Cardiac muscle cell (in vitro differentiated cells and primary cell): ENCODE measurements around the gene RASSF8. TPM values are rescaled to one million over a fixed set of nuclear protein-coding genes. Genes with fewer than 3 reads are reported as not detected.
A peak's percentile ranks its signal among the peaks of the same experiment; 100 is the strongest.

Source experiments
- DNase-seq, 2 donors: peaks; one replicate each; pipeline versions ENCODE4 v3.0.0 to v3.0.0-alpha.2; 2010 to 2017; ENCODE audit warnings: low read depth in 1 of 2, low spot score in 1 of 2
- H3K27ac ChIP-seq: fragments of 200-600 bp; sonication (generic); 2 replicates; pipeline ENCODE4 v1.5.1; 2016
- H3K27me3 ChIP-seq: fragments of 200-600 bp; sonication (generic); 2 replicates; pipeline ENCODE4 v1.6.0; 2016; ENCODE audit warnings: control low read depth
- H3K36me3 ChIP-seq: fragments of 200-600 bp; sonication (generic); 2 replicates; pipeline ENCODE4 v1.5.1; 2016; ENCODE audit warnings: control low read depth
- H3K4me1 ChIP-seq: fragments of 200-600 bp; sonication (generic); 2 replicates; pipeline ENCODE4 v1.8.1; 2017; ENCODE audit warnings: low read depth, mild to moderate bottlenecking, mixed run types
- H3K4me3 ChIP-seq: fragments of 200-600 bp; sonication (generic); 2 replicates; pipeline ENCODE4 v1.5.1; 2016; ENCODE audit warnings: mild to moderate bottlenecking
- H3K9me3 ChIP-seq: fragments of 200-600 bp; sonication (generic); 2 replicates; pipeline ENCODE4 v1.5.1; 2017; ENCODE audit warnings: low read depth, mild to moderate bottlenecking, control low read depth
- polyA plus RNA-seq: library from polyadenylated mRNA; unstranded; fragments of >200 nt; fragmentation: Nextera tagmentation; extraction: Ambion mirVana; gene quantifications from 2 replicates; pipeline ENCODE4 v1.2.1, GENCODE V29; 2016
- total RNA-seq: library from RNA; depleted of rRNA; stranded (reverse); fragments of >200 nt; gene quantifications from 2 replicates; pipeline ENCODE4 v1.2.3, GENCODE V29; 2016
- TF ChIP-seq, protein P1 (sequence below): IDR thresholded peaks from 2 replicates; pipeline ENCODE4 v1.5.1; 2012; ENCODE audit warnings: low read depth, mild to moderate bottlenecking, low read length

The RASSF8 gene
- total and polyA plus RNA-seq, 2 experiments from 2014 or later = 25.2 to 56.4 TPM

DNA sequence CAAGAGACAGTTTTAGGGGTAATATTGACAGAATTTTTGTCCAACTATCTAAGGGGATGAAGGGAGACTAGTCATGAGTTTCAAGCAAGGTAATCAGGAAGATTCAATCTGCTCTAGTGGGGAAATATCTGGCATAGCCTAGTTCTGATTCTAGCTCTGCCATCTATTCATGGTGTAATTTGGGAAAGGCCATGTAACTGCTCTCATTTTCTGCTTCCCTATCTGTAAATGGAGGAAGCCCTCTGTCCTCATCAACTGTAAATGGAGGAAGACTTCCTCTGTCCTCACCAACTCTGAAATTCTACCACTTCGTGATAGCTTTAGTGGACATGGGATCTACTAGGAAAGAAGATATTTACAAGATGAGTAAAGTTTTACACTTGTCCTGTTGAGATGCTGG lies 128.5 kb downstream of the RASSF8 start:
- TF ChIP-seq, protein P1, sequence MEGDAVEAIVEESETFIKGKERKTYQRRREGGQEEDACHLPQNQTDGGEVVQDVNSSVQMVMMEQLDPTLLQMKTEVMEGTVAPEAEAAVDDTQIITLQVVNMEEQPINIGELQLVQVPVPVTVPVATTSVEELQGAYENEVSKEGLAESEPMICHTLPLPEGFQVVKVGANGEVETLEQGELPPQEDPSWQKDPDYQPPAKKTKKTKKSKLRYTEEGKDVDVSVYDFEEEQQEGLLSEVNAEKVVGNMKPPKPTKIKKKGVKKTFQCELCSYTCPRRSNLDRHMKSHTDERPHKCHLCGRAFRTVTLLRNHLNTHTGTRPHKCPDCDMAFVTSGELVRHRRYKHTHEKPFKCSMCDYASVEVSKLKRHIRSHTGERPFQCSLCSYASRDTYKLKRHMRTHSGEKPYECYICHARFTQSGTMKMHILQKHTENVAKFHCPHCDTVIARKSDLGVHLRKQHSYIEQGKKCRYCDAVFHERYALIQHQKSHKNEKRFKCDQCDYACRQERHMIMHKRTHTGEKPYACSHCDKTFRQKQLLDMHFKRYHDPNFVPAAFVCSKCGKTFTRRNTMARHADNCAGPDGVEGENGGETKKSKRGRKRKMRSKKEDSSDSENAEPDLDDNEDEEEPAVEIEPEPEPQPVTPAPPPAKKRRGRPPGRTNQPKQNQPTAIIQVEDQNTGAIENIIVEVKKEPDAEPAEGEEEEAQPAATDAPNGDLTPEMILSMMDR = no peak
- H3K36me3 ChIP-seq = no peaks in the 10 kb centered on the region
- H3K4me1 ChIP-seq = no peaks in the 10 kb centered on the region
- no peak for DNase-seq
- H3K27ac ChIP-seq = no peak overlapping the region
- H3K27me3 ChIP-seq = no peaks in the 10 kb centered on the region
- H3K9me3 ChIP-seq = no peaks in the 10 kb centered on the region
- H3K4me3 ChIP-seq = no peak overlapping the region

DNA sequence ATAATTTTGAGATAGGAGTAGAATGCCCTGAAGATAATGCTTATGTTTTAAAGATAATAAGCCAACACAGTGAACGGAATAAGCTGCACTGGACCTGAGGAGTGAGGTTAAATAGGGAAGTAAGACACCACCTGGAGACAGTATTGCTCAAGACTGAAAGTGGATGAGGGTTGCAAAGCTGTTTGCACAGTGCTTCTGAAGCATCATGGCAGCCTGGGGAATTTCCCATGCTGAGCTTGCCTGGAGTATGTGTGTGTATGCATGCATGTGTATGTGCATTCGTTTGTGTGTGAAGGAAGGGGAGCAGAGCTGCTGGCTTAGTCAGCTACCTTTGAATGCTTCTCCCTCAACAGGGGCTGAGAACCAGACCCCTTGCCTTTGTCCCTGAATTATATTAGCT lies 130.5 kb downstream of the RASSF8 start:
- DNase-seq = no peak
- Histone ChIP-seq H3K27ac (no peak overlapping the region), H3K36me3 (no peaks in the 10 kb centered on the region), H3K4me1 (no peaks in the 10 kb centered on the region), H3K27me3 (no peaks in the 10 kb centered on the region), H3K4me3 (no peak overlapping the region), H3K9me3 (no peaks in the 10 kb centered on the region)
- TF ChIP-seq, protein P1 = no peak

DNA sequence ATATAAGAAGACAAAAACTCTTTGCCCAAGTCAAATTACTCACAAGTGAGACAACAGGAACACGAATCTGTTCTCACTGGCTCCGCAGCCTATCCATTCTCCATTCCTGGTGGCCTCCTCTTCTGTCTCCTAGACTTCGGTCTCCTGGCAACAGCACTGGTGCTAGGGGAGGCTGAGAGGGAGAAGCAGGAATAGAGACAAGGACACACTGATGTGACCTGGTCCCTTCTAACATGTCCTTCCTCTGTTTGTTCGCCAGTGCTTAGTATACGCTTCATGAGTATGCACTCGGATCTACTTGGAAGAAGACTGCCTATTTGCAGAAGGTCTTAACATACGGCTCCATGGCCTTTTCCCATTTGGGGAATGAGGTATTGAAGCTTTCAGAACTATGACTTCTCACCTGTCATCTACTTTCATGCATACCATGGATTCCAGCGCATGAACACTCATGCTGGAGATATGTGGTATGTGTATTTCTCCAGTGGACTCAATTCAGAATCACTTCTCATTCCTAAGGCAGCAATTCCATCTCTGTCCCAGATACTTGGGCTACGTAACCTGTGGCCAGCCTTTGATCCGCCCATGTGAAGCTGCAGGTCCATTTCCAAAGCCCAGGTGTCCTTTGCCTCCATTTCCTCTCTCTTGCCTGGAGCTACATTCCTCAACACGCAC lies 132.5 kb downstream of the RASSF8 start:
- TF ChIP-seq, protein P1 = no peak

DNA sequence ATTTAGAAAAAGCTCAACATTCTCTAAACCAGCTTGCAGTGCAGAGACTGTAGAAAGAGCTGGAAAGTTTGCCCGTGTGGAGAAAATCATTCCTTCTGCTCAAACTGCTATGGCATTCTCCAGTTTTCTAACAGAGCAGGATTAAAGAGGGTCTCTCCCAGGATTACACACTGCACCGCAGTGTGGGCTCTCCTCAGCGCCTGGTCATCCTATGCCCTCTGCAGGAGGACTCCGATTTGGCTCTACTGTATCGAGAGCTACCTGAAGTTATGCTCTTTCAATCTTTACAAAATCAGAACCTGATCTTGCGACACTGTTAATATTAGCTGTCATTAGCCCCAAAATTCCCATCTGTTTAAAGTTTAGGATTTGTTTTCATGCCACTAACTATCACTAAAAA lies 133.3 kb downstream of the RASSF8 start:
- H3K4me1 ChIP-seq = no peaks in the 10 kb centered on the region
- no peaks in the 10 kb centered on the region for H3K9me3 ChIP-seq
- TF ChIP-seq, protein P1 = peak; percentile 25
- H3K4me3 ChIP-seq = no peak overlapping the region
- no peaks in the 10 kb centered on the region for H3K27me3 ChIP-seq
- H3K36me3 ChIP-seq = no peaks in the 10 kb centered on the region
- no peak overlapping the region for H3K27ac ChIP-seq
- peak in 1 of 2 donors; percentile 32 for DNase-seq

More for the DNA sequence above, 132.5 kb downstream of the RASSF8 start:
- no peak overlapping the region for H3K27ac ChIP-seq
- no peaks in the 10 kb centered on the region for H3K36me3 ChIP-seq
- H3K27me3 ChIP-seq = no peaks in the 10 kb centered on the region
- no peak overlapping the region for H3K4me3 ChIP-seq
- DNase-seq = peak in 1 of 2 donors; percentile 11
- H3K9me3 ChIP-seq = no peaks in the 10 kb centered on the region
- no peaks in the 10 kb centered on the region for H3K4me1 ChIP-seq

DNA sequence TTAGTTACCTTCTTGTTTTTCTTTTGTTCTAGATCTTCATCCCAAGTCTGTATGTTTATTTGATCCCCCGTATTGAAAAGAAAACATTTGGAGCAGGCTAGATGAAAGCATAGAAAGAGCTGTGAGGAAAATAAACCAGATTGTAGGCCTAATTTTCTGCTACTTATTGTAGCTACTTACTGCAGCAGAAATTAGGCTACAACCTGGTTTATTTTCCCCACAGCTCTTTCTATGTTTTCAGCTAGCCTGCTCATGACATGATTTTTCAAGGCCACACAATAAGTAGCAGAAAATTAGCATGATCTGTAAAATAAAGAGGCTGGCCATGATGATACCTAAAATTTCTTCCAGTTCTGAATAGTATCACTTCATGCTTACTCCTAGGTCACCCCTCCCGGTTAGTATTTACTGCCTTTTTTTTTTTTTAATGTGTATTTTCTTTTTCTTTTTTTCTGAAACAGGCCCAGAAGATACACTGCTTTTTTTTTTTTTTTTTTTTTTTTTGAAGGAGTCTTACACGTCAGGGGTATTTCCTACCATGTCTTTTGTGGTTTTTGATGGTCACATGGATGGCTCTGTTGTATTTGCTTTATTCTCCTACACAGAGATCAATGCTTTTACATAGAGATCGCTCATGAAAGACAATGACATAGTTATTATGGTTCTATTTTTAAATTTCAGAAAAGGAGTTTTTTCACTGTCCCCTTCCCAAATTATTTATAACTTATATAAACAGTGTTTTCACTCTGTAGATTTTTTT lies 134.0 kb downstream of the RASSF8 start:
- H3K9me3 ChIP-seq = no peaks in the 10 kb centered on the region
- H3K4me1 ChIP-seq = no peaks in the 10 kb centered on the region
- no peaks in the 10 kb centered on the region for H3K36me3 ChIP-seq
- H3K27me3 ChIP-seq = no peaks in the 10 kb centered on the region
- no peak overlapping the region for H3K27ac ChIP-seq
- H3K4me3 ChIP-seq = no peak overlapping the region
- TF ChIP-seq, protein P1 = no peak
- DNase-seq = peak in 1 of 2 donors; percentile 33
